ENCODE results near the gene LSS.

DNA sequence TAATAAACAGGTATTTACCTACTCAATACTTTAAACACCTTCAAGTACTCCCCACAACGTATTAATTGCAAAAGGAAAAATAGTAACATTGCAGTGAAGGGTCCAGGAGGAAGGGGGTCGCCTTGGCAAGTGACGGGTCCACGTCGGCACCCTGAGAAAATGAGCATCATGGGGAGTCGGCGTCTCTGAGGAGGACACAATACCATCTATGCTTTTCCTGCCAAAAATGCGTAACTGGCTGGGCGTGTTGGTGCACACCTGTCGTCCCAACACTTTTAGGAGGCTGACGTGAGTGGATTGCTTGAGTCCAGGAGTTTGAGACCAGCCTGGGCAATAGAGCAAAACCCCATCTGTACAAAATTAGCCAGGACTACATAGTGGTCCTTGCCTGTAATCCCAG lies 80.5 kb downstream of the LSS start:
- TF ChIP-seq, protein P1, sequence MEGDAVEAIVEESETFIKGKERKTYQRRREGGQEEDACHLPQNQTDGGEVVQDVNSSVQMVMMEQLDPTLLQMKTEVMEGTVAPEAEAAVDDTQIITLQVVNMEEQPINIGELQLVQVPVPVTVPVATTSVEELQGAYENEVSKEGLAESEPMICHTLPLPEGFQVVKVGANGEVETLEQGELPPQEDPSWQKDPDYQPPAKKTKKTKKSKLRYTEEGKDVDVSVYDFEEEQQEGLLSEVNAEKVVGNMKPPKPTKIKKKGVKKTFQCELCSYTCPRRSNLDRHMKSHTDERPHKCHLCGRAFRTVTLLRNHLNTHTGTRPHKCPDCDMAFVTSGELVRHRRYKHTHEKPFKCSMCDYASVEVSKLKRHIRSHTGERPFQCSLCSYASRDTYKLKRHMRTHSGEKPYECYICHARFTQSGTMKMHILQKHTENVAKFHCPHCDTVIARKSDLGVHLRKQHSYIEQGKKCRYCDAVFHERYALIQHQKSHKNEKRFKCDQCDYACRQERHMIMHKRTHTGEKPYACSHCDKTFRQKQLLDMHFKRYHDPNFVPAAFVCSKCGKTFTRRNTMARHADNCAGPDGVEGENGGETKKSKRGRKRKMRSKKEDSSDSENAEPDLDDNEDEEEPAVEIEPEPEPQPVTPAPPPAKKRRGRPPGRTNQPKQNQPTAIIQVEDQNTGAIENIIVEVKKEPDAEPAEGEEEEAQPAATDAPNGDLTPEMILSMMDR (IDR thresholded peaks at IDR 0.05; ENCODE audit: low read length): no peak
- TF ChIP-seq EZH2 (optimal IDR thresholded peaks at IDR 0.05; ENCODE audit: low read depth, low read length): no peak

All from MM.1S (cell line).